Gastrocnemius medialis (tissue), 4 donors: ENCODE measurements around the gene CD300LD. TPM values are rescaled to one million over a fixed set of nuclear protein-coding genes. Genes with fewer than 3 reads are reported as not detected.

Experiments used
- ATAC-seq, 2 donors: fragments of 150-250 bp; one replicate each; pipeline ENCODE4 v1.9.1; 2016
- DNase-seq, 2 donors: peaks; one replicate each; pipeline ENCODE4 v3.0.0-alpha.2; 2019
- H3K27ac ChIP-seq, 4 donors: fragments of 200-600 bp; sonication (generic); 1 replicate in 1 of 4; 2 replicates in 3 of 4; pipeline ENCODE4 v1.5.1; 2016 to 2018; ENCODE audit warnings: mild to moderate bottlenecking in 2 of 4, moderate library complexity in 1 of 4
- H3K27me3 ChIP-seq, 3 donors: fragments of 200-600 bp; sonication (generic) in 2 of 3; 1 replicate in 1 of 3; 2 replicates in 2 of 3; pipeline versions ENCODE4 v1.5.1 to v1.6.0; 2016 to 2019; ENCODE audit warnings: mild to moderate bottlenecking in 1 of 3, moderate library complexity in 1 of 3
- H3K36me3 ChIP-seq, 2 donors: fragments of 200-600 bp; sonication (generic) in 1 of 2; one replicate each; pipeline ENCODE4 v1.5.1; 2017 to 2018
- H3K4me1 ChIP-seq, 2 donors: fragments of 200-600 bp; sonication (generic) in 1 of 2; one replicate each; pipeline ENCODE4 v1.5.1; 2016 to 2017; ENCODE audit warnings: mild to moderate bottlenecking in 2 of 2
- H3K4me3 ChIP-seq, 4 donors: fragments of 200-600 bp; sonication (generic) in 3 of 4; 1 replicate in 1 of 4; 2 replicates in 3 of 4; pipeline ENCODE4 v1.5.1; 2016 to 2019; ENCODE audit warnings: mild to moderate bottlenecking in 2 of 4
- H3K9me3 ChIP-seq, 3 donors: fragments of 200-600 bp; sonication (generic) in 2 of 3; 1 replicate in 1 of 3; 2 replicates in 2 of 3; pipeline ENCODE4 v1.5.1; 2016 to 2019
- POLR2A ChIP-seq, 2 donors: fragments of 450-650 bp; IDR thresholded peaks; one replicate each; pipeline ENCODE4 v1.6.1; 2017; ENCODE audit warnings: antibody characterized with exemption in 2 of 2, mild to moderate bottlenecking in 2 of 2, moderate library complexity in 2 of 2
- in situ Hi-C, 4 donors: fragments of 200-750 bp; cut with MboI; loops; one replicate each; pipeline versions ENCODE4 v1.15.0 to v1.8.0; 2017; ENCODE audit warnings: low sequenced_read_pairs in 4 of 4
- intact Hi-C: fragments of 100-400 bp; cut with DNase I; formaldehyde crosslinking; loops from one replicate; pipeline ENCODE4 v1.15.1; 2023; ENCODE audit warnings: low total_unique reads
- total RNA-seq, 4 donors: library from RNA; depleted of rRNA; stranded (reverse); fragments of >200 nt; gene quantifications; one replicate each; pipeline versions ENCODE4 v1.1.0 to v1.2.3, GENCODE V29; 2016
- TF ChIP-seq, protein P1 (sequence below), 5 experiments: fragments of 450-650 bp in 3 of 5; fragments of 200-600 bp in 2 of 5; sonication (generic) in 2 of 5; IDR thresholded peaks in 4 of 5; conservative IDR thresholded peaks in 1 of 5; 1 replicate in 4 of 5; 2 replicates in 1 of 5; pipeline ENCODE4 v1.5.1; 2016 to 2019; ENCODE audit warnings: antibody characterized with exemption in 5 of 5, mild to moderate bottlenecking in 3 of 5, moderate library complexity in 3 of 5

CD300LD gene
- total RNA-seq, 4 donors from 2014 or later: not detected

DNA sequence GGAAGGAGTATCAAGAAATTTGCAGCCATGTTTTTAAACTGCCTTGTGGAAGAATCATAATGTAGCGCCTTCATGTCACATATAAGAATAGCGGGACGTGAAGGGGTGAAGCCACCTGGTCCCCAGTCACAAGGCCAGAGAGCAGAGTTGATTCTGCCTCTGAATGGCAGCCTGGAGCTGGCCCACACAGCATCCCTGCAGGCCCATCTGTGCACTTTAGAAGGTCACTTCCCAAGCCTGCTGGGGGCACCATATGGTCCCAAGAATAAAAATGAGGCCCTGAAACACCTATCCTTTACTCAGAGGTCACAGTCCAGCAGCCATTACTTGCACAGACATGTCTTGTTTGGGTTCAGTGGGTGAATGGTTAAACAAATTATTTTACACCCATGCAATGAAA, 16.4 kb upstream of the CD300LD start:
- Histone ChIP-seq H3K27ac (no peak overlapping the region), H3K4me3 (no peak overlapping the region), H3K27me3 (peaks cover 0 to 10% (median 0%) of the 10 kb centered on the region in 3 donors), H3K36me3 (no peaks in the 10 kb centered on the region), H3K9me3 (no peaks in the 10 kb centered on the region), H3K4me1 (no peaks in the 10 kb centered on the region)
- intact Hi-C loops: no loop called here
- DNase-seq (no peak), ATAC-seq (no peak)
- in situ Hi-C loops: no loop called here
- TF ChIP-seq, protein P1, sequence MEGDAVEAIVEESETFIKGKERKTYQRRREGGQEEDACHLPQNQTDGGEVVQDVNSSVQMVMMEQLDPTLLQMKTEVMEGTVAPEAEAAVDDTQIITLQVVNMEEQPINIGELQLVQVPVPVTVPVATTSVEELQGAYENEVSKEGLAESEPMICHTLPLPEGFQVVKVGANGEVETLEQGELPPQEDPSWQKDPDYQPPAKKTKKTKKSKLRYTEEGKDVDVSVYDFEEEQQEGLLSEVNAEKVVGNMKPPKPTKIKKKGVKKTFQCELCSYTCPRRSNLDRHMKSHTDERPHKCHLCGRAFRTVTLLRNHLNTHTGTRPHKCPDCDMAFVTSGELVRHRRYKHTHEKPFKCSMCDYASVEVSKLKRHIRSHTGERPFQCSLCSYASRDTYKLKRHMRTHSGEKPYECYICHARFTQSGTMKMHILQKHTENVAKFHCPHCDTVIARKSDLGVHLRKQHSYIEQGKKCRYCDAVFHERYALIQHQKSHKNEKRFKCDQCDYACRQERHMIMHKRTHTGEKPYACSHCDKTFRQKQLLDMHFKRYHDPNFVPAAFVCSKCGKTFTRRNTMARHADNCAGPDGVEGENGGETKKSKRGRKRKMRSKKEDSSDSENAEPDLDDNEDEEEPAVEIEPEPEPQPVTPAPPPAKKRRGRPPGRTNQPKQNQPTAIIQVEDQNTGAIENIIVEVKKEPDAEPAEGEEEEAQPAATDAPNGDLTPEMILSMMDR (IDR thresholded peaks at IDR 0.05 in 4 of 5, conservative IDR thresholded peaks at IDR 0.05 in 1 of 5): no peak
- TF ChIP-seq POLR2A (IDR thresholded peaks at IDR 0.05): no peak

DNA sequence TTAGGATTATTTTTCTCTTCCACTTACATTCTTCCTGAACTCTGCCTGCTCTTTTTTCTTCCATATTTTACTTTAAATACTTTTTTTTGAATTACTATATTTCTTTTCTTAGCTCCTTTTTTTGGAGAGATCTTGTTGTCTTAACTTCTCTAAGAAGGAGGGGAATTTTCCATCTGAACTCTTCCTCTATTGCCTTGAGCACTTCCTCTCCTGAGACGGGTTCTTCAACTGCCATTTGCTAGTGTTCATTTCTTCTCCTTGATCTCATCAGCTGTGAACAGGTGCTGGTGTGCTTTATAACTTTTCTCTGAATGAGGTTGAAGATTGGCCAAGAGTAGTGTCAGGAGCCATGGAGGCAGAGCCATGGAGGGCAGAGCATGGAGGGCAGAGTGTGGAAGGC, 15.1 kb upstream of the CD300LD start:
- ATAC-seq (no peak), DNase-seq (no peak)
- H3K27ac ChIP-seq: no peak overlapping the region
- H3K27me3 ChIP-seq: peaks cover 0 to 13% (median 0%) of the 10 kb centered on the region in 3 donors
- in situ Hi-C loops (no loop called here), intact Hi-C loops (no loop called here)
- H3K4me3 ChIP-seq: no peak overlapping the region
- H3K4me1 ChIP-seq: no peaks in the 10 kb centered on the region
- no peaks in the 10 kb centered on the region for H3K36me3 ChIP-seq
- H3K9me3 ChIP-seq: no peaks in the 10 kb centered on the region
- TF ChIP-seq, protein P1 (IDR thresholded peaks at IDR 0.05 in 4 of 5, conservative IDR thresholded peaks at IDR 0.05 in 1 of 5): no peak
- TF ChIP-seq POLR2A (IDR thresholded peaks at IDR 0.05): no peak

DNA sequence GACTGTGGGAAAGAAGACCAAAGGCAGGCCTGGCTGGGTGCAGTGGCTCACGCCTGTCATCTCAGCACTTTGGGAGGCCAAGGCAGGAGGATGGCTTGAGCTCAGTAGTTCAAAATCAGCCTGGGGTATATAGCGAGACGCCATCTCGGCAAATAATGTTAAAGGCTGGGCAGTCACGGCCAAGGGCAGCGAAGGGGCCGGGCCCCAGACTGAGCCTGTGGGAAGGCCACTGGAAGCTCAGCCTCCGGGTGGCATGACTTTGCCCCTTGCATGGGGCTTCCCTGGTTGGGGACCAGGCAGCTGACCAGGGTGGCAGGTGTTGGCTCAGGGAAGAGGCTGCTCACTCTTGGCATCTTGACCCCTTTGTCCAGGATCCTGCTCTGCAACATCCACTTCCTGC, 14.0 kb upstream of the CD300LD start:
- no peaks in the 10 kb centered on the region for H3K9me3 ChIP-seq
- no peak overlapping the region for H3K4me3 ChIP-seq
- intact Hi-C loops: no loop called here
- no peaks in the 10 kb centered on the region for H3K4me1 ChIP-seq
- peaks cover 0 to 8% (median 0%) of the 10 kb centered on the region in 3 donors for H3K27me3 ChIP-seq
- no peaks in the 10 kb centered on the region for H3K36me3 ChIP-seq
- ATAC-seq: no peak
- DNase-seq: no peak
- H3K27ac ChIP-seq: no peak overlapping the region
- TF ChIP-seq, protein P1 (IDR thresholded peaks at IDR 0.05 in 4 of 5, conservative IDR thresholded peaks at IDR 0.05 in 1 of 5): no peak
- TF ChIP-seq POLR2A (IDR thresholded peaks at IDR 0.05): no peak
- in situ Hi-C loops: no loop called here

DNA sequence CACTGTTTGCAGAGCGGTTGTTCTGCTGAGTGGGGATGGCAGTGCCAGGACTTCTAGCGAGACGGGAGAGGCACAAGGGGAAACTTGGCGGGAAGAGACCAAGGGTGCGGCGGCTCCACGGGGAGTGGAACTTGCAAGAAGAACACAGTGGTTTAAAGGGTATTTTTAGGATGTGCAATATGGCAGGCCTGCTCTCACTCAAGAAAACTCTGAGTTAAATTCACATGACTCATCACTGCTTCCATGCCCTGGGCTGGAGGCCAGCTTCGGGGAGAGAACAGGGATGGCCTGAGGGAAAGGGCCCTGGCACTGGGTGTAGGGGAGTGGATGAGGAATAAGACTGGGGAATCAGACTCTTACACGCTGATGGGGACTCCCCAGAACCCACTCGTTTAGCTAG, 13.3 kb upstream of the CD300LD start:
- H3K9me3 ChIP-seq: no peaks in the 10 kb centered on the region
- H3K36me3 ChIP-seq: no peaks in the 10 kb centered on the region
- H3K27me3 ChIP-seq: peaks cover 0 to 8% (median 0%) of the 10 kb centered on the region in 3 donors
- DNase-seq: peak in 1 of 2 donors; percentile 22
- TF ChIP-seq POLR2A (IDR thresholded peaks at IDR 0.05): no peak
- TF ChIP-seq, protein P1 (IDR thresholded peaks at IDR 0.05 in 4 of 5, conservative IDR thresholded peaks at IDR 0.05 in 1 of 5): no peak
- intact Hi-C loops: no loop called here
- peak in 1 of 2 donors; percentile 30 for ATAC-seq
- no peaks in the 10 kb centered on the region for H3K4me1 ChIP-seq
- no peak overlapping the region for H3K27ac ChIP-seq
- H3K4me3 ChIP-seq: no peak overlapping the region
- in situ Hi-C loops: no loop called here

DNA sequence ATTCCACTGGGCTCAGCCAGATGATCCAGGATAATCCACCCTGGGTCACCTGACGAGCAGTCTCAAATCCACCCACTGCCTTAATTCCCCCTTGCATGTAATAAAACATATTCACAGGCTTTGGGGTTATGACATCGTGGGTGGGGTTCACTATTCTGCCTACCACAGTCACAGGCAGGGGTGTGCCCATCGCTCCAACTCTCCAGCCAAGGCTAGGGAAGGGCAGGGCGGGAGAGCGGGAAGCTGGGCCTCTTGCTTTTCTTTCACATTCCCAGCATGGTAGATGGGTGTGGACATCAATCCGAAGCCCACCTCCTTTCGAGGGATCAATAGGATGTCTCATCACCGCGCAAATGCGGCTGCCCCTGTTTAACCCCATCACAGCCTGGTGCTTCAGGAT, 12.7 kb upstream of the CD300LD start:
- H3K9me3 ChIP-seq: no peaks in the 10 kb centered on the region
- H3K36me3 ChIP-seq: no peaks in the 10 kb centered on the region
- TF ChIP-seq POLR2A (IDR thresholded peaks at IDR 0.05): no peak
- TF ChIP-seq, protein P1 (IDR thresholded peaks at IDR 0.05 in 4 of 5, conservative IDR thresholded peaks at IDR 0.05 in 1 of 5): no peak
- DNase-seq (no peak), ATAC-seq (no peak)
- intact Hi-C loops (loop anchor here (5.0 kb wide), 1 partner anchor 237 kb away; the partner anchor contains the start of gene GPR142), in situ Hi-C loops (no loop called here)
- H3K4me1 ChIP-seq: no peaks in the 10 kb centered on the region
- no peak overlapping the region for H3K27ac ChIP-seq
- H3K4me3 ChIP-seq: no peak overlapping the region
- peaks cover 0 to 8% (median 0%) of the 10 kb centered on the region in 3 donors for H3K27me3 ChIP-seq
